GM18907 (cell line): ENCODE measurements around the gene TLCD3B.

Experiments
- ATAC-seq: cut with Tn5 transposase; IDR thresholded peaks from one replicate; pipeline ENCODE4 v1.9.1; 2021; ENCODE audit warnings: mild to moderate bottlenecking, moderate library complexity; ENCODE audit not compliant: unreplicated experiment

The TLCD3B gene

GRCh38 chr16:29975134-29975538, 55.9 kb downstream of the TLCD3B start:
- ATAC-seq, result no peak
